HL-60/S4 treated with phorbol 12-myristate 13-acetate at 8.2 ng/mL for 4 days and 3 days (cell line): ENCODE measurements around the gene CDX1.

ENCODE experiments used
- in situ Hi-C: fragments of 300-500 bp; cut with MboI; formaldehyde crosslinking; loops from 2 replicates; pipeline ENCODE4 v1.15.0; 2022; ENCODE audit warnings: low sequenced_read_pairs

Gene CDX1

GRCh38 chr5:150159031-150159430 lies 7.5 kb upstream of the CDX1 start:
- in situ Hi-C loops, result no loop called here

GRCh38 chr5:150159741-150160179 lies 6.8 kb upstream of the CDX1 start:
- in situ Hi-C loops, result no loop called here

- in situ Hi-C loops, result no loop called here
Measured at GRCh38 chr5:150160448-150161081, 6.0 kb upstream of the CDX1 start.

GRCh38 chr5:150161242-150162141 lies 5.1 kb upstream of the CDX1 start:
- in situ Hi-C loops, result no loop called here

- in situ Hi-C loops, result no loop called here
Measured at GRCh38 chr5:150162142-150162513, 4.5 kb upstream of the CDX1 start.

GRCh38 chr5:150163035-150163434 lies 3.5 kb upstream of the CDX1 start:
- in situ Hi-C loops, result no loop called here

GRCh38 chr5:150163547-150164059 lies 3.0 kb upstream of the CDX1 start:
- in situ Hi-C loops, result no loop called here

- in situ Hi-C loops, result no loop called here
Measured at GRCh38 chr5:150164211-150164980, 2.2 kb upstream of the CDX1 start.

- in situ Hi-C loops, result no loop called here
Measured at GRCh38 chr5:150166037-150166649, 435 bp upstream of the CDX1 start.

GRCh38 chr5:150167512-150167850 lies 903 bp downstream of the CDX1 start:
- in situ Hi-C loops, result no loop called here

GRCh38 chr5:150167908-150168307 lies 1.3 kb downstream of the CDX1 start:
- in situ Hi-C loops, result no loop called here

GRCh38 chr5:150168864-150169263 lies 2.3 kb downstream of the CDX1 start:
- in situ Hi-C loops, result no loop called here

GRCh38 chr5:150172145-150172544 lies 5.6 kb downstream of the CDX1 start:
- in situ Hi-C loops, result no loop called here

GRCh38 chr5:150172556-150172955 lies 6.0 kb downstream of the CDX1 start:
- in situ Hi-C loops, result no loop called here

- in situ Hi-C loops, result no loop called here
Measured at GRCh38 chr5:150173161-150173560, 6.6 kb downstream of the CDX1 start.

GRCh38 chr5:150174285-150174684 lies 7.7 kb downstream of the CDX1 start:
- in situ Hi-C loops, result no loop called here

GRCh38 chr5:150175076-150175475 lies 8.5 kb downstream of the CDX1 start:
- in situ Hi-C loops, result no loop called here

- in situ Hi-C loops, result no loop called here
Measured at GRCh38 chr5:150175536-150175935, 9.0 kb downstream of the CDX1 start.

GRCh38 chr5:150176745-150177477 lies 10.3 kb downstream of the CDX1 start:
- in situ Hi-C loops, result no loop called here

- in situ Hi-C loops, result no loop called here
Measured at GRCh38 chr5:150177721-150178120, 11.1 kb downstream of the CDX1 start.
